Left hindlimb (tissue), 1 donor: ENCODE results near the gene NELFB.

Experiments
- DNase-seq: peaks from one replicate; pipeline ENCODE4 v3.0.0-alpha.2; 2018

Gene NELFB

DNA sequence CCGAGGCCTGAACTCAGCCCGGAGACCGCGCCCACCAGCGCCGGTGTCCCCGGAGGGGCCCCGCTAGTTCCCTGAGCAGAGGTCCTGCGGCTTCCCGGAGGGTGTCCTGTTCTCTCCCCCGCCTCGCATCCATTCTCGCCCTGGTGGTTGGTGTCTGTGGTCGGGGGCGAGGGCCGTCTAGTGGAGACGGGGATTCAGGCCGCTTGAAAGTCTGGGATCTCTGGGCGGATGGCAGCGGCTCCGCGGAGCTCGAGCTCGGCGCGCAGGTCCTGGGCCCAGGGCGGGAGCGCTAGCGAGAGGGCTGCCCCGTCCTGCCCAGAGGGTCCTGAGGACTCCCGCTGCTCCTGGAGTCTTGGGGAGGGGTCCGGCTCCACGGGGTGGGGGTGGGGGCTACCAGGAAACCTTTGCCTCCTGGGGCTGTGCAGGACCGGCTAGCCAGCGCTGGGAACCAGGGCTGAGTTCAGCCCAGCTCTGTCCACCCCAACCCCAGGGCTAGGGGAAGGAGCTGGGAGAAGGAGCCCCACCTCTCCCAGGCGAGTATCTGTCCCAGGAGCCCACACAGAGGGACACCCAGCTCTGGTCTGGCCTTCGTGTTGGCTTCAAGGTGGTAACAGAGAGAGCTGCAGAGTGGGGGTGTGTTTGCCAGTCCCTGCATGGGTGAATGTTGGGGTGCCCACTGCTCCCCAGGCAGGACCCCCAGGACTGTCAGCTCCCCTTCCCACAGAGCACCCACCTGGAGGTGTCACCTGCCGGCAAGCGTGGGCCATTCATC, 26.4 kb downstream of the NELFB start:
- peak; percentile 45 for DNase-seq

DNA sequence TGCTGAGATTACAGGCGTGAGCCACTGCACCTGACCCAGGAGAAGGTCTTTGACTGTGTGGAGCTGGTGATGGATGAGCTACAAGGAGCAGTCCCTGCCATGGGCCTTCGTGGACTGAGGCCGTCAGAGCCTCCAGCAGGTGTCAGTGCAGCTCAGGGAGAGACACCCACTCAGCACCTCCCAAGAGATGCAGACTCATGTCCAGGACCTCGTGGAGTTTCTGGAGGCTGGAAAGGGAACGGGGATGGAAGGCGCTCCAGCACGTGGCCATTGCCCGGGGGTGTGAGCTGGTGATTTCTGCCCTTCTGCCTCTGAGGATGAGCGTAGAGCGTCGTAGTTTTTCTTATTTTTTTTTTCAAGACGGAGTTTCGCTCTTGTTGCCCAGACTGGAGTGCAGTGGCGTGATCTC, 31.9 kb downstream of the NELFB start:
- peak; percentile 34 for DNase-seq

DNA sequence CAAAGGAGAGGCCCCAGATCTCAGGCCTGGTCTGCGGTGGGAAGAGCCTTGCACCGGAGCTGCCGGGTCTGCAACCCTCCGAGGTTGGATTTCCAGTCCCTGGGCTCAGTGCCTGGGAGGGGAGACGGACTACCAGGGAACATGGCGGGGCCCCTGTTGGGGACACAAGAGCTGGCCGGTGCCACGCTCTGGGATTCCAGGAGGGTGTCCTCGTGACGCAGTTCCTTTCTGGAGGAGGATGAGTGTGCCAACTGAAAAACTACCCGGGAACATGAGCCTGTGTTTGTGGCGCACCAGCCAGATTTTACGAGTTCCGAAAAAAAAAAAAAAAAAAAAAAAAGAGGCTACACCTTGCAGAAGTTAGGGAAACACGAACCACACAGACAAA, 38.0 kb downstream of the NELFB start:
- no peak for DNase-seq

DNA sequence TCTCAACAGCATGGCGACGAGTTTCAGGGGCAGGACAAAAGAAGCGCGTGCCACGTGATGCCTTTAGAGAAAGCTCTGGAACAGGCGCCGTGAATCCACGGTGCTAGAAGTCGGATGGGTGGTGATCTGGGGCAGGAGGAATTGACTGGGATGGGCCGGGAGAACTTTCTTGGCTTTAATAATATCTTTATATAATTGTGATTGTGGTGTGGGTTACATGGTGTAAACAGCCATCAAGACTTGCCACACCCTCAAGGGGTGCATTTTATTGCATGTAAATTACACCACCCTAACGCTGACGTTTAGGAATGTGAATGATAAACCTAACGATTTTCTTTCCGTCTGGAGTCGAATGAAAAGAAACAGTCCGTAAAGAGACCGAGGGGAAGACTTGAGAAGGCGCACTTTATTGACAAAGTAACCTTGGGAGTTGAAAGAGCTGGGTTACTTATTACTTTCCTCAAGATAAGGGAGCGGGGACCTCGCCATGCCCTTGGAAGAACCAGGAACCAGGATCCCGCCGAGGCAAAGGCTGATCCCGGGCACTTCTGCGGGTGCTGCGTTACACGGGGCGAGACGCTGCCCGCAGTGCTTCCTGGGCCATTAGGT, 38.5 kb downstream of the NELFB start:
- DNase-seq = no peak

DNA sequence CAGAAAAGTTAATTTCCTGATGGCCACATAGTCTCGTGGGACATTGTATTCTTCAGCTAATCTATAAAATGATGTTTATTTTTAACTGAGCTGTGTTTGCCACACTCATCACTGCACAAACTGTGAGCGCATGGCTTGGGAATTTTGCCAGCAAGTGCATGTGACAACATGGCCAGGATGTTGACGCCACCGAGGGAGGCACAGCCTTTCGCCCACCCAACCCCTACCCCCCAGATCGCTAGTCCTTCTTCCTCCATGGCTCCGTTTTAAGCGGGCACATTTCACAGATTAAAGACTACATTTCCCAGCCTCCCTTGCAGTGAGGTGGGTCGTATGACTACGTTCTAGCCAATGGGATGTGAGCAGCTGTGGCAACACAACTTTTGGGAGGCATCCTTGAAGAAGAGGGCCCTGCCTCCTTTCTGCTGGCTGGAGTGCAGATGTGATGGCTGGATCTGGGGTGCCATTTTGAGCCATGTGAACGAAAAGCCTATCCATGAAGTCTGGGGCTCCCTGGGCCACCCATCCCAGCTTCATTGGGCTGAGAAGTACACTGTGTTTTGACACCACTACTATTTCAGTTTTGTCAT, 39.1 kb downstream of the NELFB start:
- peak; percentile 29 for DNase-seq

DNA sequence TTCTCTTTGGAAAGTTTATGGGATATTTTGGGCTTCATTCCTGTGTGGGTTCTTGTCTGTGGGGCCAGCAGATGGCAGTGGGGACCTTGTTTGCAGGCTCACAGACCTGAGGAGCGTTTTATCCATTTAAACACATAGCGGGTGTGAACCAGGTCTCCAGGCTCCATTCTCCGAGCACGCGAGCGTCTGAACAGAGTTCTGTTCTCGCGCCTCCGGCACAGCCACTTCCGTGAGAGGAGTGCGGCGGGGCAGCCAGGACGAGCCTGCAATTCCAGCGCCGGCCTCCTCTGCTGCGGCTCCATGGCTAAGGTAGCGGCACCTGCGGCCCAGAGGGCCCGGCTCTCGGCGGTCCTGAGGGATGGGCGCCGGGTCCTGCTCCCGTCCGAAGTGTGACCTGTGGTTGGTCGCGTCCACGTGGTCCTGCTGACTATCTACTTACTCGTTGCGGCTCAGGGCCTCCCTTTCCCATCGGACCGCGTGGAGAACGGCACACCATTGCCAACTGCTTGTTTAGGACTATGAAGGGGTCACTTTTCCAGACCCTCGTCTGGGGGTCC, 39.6 kb downstream of the NELFB start:
- DNase-seq = peak; percentile 34

DNA sequence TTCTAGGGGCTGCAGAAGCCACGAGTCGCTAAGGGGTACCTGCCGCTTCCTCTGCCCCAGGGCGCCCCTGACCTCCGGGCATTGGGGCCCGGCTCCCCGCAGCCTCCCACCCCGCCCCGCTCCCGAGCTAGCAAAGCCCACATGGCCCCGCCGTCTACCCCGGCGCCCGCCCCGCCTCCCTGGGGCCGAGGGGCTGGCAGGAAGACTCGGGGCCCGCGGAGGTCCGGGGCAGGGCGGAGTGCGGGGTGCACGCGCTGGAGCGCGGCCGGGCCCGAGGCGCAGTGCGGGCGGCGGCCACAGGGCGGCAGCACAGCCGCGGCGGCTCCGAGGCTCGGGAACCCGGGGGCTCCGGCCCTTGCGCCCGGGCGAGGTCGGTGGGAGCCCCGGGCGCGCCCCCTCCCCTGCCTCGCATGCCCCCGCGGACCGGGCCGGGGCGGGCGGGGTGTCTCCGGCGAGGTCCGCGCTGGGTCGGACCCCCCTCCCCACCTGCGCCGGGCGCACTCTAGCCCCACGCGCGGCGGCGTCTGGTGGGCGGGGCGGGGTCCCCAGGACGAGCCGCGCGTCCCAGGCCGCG, 40.2 kb downstream of the NELFB start:
- DNase-seq = peak; percentile 26

DNA sequence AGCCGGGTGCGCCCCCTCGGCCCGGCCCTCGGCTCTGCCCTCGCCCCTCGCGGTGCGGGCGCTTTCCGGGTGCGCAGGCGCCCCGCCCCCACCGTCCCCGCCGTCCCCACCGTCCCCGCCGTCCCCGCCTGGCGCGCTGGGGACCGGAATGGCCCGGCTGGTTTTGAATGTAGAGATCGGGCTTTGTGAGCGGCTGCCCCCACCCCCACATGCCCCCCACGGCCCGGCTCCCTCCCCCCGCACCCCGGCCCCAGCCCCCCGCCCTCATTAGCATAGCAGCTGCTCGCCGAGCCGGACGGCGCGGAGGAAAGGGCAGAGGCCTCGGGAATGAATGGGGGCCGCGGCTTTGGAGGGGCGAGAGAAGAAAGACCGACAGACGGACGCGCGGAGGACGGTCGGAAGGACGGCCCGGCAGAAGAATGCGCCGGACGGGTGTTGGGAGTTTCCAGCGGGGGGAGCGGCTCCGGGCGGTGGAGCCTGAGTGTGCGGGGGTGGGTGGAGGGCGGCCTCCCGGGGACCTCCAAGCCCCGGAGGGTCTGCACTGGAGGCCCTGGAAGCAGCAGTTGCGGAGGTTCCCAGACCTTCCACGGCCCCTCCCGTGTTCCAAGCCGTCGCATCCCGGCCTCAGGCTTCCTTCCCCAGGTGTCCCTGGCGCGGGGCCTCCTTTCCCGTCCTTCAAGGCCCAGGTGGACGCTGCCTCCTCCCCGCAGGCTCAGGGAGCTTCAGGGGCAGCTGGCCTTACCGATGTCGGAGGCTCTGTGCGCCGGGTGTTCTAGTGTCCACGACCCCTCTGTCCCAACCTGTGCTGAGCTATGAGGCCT, 40.9 kb downstream of the NELFB start:
- DNase-seq = peak; percentile 34

DNA sequence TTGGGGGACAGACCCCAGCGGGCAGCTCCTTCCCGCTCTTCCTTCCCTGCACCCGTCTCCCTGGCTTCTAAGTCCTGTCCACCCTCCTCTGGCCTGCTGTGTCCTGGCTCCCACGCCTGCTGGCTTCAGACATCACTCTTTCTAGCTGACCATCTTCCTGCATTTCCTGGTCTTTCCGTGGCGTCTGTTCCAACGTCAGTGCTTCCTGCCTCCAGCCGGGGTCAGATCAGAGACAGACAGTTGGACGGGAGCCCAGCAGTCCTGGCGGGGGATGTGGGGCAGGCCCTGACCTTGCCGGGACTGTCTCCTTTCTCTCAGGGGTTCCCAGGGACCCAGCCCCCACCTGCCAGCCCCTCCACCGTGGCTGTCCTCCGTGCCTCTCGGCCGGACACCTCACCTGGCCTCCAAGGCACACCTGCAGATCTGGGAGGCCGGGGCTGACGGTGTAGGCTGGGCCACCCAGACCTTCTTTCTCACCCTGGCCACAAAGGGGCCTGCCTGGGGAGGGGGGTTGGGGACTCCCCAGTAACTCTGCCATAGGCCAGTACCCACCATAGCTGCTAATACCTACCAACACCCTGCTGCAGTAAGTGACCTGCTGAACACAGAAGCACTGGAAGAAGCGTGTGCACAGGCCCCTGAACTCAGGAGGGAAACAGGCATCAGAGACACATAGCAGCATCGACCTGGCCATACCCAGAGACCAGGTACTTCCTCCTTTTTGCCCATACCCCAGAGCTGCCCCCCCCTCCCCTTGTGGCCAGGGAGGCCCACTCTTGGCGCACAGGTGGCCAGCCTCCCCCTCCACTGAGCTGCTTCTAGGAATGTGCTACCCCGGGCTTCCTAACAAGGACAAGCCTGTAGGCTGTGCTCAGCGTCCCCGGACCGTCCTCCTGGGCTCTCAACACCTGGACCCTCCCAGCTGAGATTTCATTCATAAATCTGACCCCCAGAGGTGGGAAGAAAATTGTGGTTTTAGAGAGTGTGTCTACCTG, 41.8 kb downstream of the NELFB start:
- peak; percentile 47 for DNase-seq

DNA sequence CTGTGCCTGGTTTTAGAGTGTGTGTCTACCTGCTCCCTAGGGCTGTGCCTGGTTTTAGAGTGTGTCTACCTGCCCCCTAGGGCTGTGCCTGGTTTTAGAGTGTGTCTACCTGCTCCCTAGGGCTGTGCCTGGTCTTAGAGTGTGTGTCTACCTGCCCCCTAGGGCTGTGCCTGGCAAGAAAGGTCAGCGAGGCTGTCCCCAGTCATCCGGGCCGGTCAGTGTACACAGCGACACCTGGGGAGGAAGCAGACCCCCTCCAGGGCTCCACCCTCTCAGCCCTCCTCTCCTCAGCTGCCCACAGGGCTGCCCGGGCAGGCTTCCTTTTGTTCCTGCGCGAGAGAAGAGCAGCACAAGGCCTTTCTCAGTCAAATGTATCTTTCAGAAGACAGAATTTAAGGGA, 42.8 kb downstream of the NELFB start:
- DNase-seq = no peak

DNA sequence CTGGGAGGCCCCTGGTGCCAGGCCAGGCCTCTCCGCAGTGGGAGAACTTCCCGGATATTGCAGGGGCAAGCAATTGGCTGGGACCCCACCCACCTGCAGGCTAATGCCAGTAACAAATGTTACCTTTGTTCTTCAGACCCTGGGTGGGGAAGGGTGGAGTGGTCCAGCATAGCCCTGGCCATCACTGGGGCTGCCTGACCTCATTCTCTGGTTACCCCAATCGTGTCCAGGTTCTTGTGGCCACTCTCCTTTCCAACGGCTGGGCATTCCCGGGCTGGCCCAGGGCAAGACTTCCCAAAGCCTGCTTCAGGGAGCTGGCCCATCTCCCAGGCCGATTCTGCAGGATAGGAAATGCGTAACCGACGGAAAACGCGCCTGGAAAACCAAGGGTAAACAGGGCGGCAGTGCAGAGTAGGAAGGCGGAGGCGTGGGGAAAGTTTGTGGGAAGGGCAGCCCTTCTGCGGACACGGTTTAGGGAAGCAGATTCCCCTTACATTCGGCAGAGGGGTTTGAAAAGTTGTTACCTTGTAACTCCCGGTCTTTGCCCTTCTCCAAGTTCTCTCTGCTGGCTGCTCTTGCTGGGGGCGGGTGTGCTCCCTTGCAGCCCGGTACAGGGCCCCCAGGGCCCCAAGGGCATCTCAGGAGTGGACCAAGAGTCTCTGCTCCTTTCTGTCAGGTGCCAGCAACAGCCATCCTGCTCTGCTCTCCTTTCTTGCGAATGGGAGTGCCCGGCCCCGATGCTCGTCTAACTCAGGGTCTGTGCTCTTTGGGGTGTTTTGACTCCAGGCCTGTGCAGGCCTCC, 43.5 kb downstream of the NELFB start:
- DNase-seq = peak; percentile 48

DNA sequence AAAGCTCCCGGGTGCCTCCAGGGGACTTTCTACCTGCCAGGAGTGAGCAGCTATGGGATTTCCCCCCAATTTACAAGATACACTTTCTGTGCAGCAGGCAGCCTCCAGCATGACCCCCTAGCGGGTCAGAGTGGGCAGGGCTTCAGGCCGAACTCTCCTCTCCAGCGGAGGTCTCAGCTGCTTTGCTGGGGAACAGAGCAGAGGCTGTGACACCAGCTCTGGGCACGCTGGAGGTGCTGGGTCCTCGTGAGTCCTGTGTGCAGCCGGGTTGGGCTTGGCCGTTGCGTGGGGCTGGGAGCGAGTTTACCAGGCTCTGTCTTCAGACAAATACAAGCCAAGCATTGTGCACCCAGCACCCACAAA, 44.1 kb downstream of the NELFB start:
- DNase-seq = peak; percentile 33

DNA sequence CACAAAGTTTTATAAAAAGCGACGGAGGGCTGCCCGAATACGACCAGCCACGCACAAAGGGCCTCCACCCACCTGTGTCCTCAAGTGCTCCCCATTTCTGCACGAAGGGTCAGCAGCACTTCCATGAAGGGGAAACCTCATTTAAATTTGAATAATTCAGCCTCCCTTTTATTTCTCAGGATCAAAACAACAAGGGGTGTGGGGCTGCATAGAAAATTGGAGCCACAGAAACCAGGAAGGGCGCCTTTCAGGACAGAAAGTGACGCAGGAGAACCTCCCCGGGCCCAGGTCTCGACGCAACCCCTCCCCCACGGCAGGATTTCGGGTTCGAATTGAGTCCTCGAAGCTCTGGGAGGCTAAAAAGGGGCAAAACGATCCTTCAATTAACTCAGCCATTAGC, 44.8 kb downstream of the NELFB start:
- DNase-seq = no peak

DNA sequence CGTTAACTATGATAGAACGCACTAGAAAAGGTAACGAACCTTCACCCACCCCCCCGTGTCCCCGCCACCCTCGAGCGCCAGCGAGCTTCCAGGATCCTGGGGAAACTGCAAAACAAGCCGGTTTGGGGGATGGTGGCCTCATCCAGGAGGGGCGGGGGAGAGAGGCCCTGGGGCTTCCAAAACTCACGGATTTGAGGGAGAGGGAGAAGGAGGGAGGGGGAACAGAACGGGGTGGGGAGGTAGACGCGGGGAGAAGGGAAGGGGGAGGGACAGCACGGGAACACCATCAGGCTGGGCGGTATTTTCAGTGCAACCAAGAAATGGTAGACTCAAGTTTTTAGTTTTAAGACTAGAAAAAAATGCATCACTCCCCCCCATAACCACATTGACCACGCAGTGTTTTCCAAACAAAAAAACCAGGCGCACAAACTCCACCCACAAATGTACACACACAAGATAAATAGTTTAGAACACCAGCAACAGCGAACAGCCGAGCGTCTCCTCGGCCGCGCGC, 45.5 kb downstream of the NELFB start:
- DNase-seq = no peak

DNA sequence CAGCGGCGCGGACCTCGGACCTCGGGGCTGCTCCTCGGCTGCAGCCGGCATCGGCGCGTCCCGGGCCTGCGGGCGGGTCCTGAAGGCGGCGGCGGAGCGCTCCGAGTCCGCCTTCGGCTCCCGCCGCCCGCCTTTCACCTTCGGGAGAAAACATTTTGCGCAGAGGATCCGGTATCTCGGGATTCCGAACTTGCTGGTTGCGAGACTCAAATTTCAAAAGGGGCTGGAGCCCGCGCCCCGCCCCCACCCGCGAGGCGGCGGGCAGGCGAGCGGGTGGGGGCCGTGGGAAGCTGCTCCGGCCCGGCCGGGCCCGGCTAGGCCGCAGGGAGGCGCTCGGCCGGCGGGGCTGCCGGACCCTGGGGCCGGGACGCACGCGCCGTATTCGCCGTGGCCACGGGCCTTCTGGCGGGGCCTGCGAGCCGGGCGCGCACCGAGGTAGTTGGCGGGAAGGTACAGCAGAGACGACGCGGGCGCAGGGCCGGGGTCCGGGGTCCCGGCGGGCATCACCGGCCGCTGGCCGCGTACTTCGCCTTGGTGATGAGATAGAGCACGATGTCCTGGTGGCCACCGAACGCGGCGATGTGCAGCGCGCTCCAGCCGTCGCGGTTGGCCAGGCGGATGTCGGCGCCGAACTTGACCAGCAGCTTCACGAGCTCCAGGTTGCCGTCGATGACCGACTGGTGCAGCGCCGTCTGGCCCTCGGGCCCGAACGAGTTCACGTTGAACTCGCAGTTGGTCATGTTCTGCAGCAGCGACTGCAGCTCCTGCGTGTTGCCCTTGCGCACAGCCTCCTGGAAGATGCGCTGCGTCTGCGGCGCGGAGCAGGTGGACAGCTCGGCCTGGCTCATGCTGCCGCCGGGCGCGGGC, 46.2 kb downstream of the NELFB start:
- DNase-seq = peak; percentile 62

DNA sequence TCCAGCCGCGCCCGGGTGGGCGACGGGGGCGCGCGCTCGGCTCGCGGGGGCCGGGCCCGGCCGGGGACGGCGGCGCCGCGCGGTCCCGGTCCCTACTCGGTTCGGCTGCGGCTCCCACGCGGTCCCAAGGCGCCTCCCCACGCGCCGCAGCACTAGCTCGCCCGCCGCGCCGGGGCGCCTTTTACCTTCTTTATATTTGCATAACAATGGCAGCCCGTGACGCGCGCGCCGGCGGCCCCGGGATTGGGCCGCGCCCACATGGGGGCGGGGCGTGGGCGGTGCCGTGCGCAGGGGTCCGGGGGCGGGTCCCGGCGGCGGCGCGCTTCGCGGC, 47.0 kb downstream of the NELFB start, which contains the start of gene NRARP:
TSS of gene NRARP (minus strand) at position 154 of the 331 bp plus-strand sequence. CDS start 343 bp downstream, outside the sequence.
- DNase-seq = peak; percentile 88

DNA sequence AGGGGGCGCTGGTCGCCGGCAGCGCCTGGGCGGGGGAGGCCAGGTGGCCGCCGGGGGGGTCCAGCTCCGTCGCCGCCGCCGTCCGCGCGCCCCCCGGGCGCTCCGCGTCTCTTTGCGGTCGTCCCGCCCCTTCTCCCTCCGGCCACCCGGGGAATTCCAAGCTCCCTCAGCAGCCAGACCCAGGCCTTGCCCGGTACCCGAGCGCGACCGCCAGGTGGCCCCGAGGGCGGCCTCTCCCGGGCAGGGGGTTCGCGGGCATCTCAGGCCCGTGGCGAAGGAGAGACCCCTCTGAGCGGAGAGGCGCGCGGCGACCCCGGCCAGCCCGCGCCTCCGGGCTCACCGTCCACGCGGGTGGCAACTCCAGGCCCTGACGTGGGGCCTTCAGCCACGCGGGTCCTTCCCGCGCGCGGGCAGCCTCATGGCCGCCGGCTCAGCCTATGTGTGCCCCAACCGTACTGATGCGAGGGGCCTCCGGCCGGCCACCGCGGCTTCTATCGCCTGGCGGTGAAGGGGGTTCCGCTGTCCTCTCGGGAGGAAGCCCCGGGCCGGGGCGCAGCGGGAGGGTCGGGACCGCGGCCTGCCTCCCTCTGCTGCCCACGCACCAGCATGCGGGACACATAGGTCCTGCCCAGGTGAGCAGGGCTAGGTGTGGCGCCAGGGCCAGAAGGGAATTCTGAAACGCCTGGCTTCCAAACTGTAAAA, 47.5 kb downstream of the NELFB start:
- DNase-seq = peak; percentile 48

DNA sequence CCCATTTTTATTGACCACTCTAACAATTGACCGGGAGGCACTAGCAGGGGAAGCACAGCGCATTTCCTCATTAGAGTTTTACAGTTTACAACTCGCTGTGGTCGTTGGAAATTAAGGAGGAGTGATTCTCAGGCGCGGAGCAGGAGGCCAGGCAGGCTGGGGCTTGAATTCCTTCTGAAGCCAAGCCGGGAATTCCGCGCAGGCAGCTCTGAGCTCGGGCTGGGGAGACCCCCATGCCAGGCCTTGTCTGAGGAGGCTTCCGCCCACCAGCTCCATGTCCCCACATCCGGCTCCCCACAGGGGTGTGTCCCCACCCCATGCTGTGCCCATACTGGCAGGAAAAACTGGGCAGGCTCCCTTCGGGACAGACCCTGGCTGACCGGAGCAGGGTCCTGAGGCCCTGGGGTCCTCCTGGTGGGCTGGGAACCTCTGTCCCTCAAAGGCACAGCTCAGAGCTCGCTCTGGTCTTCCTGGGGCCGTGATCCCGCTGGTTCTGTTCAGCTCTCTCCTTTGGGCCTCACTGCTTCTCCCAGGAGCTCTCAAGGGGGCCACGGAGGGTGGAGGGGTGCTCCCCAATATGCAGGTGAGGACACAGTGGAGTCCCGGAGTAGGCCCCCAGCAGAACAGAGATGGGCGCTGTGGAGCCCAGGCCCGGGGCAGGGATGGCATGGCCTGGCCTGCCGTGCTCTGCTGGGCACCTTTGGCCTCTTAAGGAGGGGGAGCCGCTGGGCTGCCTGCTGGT, 48.2 kb downstream of the NELFB start:
- DNase-seq = peak; percentile 39
